GM04504 (cell line): ENCODE data around the gene ZIC1.

Source experiments
- DNase-seq: peaks from one replicate; pipeline ENCODE4 v3.0.0-alpha.2; 2012; ENCODE audit warnings: low read depth

ZIC1 gene

DNA sequence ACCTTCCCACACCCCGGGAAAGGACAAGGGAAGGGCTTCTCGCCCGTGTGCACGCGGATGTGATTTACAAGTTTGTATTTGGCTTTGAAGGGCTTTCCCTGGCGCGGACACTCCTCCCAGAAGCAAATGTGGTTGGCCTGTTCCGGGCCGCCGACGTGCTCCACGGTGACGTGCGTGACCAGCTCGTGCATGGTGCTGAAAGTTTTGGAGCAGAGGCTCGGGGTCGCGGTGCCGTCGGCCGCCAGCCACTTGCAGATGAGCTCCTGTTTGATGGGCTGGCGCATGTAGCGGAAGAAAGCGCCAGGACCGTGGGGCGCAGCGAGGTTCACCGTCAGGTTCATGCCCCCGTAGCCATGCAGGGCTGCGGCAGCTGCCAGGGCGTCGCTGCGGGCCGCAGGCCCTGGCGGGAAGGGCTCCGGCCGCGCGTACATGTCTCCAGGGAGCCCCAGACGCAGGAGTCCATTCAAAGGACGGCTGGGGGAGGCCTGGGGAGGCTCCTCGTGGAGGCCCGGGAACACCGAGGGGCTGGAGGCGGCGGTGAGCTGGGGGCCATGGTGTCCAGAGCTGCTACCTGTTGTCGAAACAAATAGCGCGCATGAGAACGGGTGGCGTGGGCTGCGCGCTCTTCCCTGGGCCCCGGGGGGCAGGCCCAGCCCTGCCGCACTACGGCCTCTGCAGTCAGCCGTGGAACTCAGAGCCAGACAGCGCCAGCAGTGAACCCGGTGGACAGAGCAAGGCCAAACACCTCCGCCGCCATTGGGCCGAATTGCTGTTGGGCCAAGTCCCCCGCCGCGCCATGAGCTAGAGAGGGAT lies 13.1 kb upstream of the ZIC1 start:
- DNase-seq: no peak

DNA sequence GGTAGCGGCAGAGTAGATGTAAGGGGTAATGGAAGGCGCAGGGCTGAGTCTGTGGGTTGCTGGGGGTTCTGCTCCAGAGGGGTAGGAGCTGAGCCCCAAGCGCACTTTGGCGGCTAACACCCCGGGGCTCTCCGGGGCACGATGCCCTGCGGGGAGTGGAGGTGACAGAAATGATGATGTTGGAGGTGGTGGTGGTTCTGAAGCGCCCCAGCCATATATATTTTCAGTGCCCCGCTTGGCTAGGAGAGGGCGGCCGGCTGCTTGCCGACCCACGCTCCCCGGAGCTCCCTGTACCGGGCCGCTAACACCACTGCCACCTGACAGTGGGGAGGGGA lies 12.5 kb upstream of the ZIC1 start:
- no peak for DNase-seq

DNA sequence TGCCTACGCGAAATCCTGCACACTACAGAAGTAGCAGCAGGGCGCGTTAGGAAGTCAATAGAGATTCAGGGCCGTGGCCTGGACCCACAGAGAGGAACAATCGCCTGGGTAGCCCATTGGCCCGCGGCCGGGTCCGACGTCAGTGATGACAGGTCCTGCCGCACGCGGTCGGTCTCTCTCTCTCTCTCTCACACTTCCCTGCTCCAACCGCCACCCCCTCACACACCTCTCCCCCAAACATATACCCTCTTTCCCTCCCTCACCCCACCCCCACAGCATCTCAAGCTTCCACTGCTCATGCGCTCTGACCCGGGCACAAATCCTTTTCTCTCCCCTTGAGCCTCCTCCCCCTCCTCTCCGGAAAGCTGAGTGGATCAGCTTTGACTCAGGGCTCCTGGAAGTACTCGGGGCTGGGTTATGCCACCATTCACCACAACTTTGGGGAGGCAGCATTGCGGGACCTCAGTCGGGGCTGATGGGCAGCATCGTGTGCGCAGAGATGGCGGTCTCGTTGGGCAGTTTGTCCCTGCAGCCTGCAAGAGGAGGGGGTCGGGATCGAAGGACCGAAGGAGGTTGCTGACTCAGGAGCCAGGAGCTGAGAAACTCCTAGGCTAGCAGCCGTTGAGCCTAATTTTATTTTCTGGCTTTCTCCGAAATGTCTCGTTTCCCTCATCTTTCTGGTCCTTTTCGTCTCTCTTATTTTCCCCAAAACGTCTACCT lies 11.8 kb upstream of the ZIC1 start:
- DNase-seq: no peak

DNA sequence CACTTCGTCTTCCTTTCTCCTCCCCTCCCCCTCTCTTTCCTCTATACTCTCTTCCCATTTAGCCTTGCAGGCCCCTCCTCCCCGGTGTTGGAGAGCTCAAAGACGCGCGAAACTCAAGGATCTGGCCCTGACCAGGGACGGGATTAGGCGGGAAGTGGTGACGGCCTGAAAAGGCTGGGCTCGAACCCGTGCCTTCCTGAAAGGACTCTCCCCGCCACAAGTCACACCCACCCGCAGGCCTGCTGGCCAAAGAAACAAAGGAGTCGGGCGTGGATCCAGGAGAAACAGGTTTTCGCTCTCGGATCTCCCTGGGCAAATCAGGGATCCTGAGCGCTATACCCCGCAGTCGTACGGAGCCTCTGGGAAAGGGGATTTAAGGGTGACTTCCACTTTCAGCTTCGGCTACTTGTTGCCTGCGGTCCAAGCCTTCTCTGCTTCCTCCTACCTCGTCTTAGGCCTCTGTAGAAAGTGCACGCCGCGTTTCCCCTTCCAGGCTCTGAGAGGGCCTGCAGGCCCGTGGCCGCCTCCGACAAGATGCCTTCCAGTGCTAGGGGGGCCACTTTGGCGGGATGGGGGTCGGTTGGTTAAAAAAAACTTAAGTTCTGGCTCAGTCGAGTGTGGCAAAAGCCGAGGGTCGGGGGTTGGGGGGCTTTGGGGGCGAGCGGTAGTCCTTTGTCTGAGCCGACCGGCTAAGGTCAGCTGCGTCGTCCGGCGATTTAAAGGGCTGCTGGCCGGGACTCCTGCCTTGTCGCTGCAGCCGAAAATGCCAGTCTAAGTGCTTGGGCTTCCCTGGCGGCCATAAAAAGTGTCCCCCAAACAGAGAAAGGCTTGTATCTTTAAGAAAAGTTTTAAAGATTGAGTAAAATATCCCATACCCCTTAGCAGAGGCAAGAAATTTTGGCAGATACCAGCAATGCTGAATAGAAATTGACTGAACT lies 11.0 kb upstream of the ZIC1 start:
- DNase-seq: no peak

DNA sequence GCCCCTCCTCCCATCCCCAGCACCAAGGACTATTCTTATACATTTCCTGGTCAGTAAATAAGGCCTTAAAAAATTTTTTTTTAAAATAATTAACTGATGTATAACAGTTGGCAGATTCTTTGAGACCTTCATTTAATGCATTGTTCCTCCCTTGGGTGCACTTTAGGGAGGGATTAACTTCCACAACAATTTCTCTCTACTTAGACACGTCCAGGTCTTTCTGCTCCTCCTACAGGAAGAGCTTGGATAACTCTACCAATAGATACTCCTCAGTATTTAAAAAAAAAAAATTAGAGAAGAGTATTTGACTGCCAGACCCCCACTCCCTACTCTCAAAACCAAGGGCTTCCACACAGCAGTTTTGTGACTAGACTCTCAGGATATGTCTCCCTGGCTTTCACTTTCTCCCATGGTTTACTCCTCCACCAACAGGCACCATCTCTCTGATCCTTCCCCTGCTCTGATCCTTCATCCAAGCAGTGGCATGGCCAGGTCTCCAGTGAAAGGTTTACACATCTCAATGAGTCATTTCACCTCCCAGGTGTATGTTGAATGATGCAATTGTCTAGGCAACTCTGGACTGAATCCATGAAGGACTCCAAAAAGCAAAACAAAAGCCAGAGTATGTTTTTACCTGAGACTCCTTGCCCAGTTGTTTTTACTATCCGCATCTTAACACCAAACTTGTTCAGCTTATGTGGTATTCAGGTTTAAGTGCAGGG lies 10.2 kb upstream of the ZIC1 start:
- DNase-seq: no peak

DNA sequence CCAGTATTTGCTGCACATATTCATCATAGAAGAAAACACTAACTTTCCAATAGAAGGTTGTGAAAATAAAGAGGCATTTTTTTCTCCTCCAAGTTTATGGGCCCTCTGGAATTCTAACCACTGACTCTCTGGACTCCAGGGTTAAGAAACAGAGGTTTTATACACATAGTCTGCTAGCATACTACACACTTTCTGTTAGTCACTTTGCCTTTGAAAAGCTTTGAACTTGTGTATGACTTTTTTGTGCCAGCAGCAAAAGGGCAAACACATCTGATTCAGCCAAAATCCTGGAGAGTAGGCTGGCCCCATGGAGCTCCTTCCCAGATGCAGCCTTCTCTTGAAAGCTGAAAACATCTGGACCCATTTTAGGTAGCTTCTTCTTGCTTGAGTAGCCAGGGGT lies 9.1 kb upstream of the ZIC1 start:
- DNase-seq: no peak

DNA sequence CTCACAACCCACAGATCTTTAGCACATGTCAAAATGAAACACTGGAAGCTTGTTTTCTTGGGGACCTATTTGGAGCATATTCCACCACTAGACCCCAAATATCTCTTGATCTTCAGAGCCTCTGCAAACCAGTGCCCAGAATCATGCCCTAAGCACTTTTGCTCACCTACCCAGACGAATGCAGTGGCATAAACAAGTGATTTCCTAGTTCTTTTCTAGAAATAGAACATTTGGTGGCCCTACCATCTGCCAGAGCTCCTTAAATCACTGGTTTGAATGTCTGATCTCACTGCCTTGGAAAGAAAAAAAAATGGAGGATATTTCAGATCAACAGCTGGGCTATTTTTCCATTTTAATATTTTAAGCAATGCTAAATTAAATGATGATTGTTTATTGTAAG lies 8.2 kb upstream of the ZIC1 start:
- no peak for DNase-seq

DNA sequence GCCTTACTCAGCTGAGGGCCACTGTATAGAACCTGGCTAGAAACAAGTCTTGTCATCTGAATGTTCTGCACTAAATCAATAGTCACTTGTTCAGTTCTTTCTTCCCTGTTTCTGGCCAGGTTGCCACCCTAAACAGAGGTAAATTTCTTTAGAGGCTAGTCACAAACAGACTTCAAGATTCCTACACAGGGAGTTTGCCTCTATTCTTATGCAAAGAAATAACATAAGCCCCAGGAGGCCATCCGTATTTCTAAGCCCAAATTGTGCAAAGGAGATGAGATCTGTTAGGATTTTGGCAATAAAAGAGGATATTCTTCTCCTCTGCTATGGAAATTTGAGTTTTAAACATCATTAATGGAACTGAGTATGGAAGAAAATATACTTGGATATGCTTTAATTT lies 7.7 kb upstream of the ZIC1 start:
- DNase-seq: no peak

DNA sequence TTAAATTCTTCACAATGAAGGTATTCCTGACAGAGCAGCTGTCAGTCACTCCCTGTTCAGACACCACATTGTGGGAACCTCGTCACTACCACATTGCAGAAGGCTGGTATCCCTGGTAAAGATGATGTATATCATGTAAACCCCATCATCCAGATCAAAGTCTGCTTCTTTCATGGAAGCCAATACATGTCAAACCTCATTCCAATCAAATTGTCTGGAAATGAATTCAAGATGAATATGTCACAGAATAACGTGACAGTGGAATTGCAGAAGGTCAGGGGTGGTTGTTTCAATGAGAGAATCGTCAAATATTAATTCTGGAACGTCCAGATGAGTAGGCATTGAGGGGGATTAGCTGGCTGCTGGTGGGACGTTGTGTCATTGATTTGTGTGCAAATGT lies 7.0 kb upstream of the ZIC1 start:
- no peak for DNase-seq

DNA sequence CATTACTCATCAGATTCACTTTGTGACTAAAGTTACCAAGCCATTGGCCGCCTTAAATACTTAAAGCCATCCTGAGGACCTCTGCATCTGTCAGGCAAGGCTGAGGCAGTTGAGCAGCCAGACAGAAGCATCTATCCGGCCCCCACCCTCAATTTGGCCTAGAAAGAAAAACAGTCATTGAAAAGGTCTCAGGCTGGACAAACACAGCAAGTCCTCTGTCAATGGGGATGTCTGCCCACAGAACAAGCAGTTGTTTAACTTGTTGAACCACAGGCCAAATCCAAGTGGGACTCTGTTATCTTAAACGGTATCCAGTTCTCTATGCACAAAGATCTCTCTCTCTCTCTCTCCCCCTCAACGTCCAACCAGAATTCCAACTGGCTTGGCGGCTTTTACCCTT lies 5.7 kb upstream of the ZIC1 start:
- no peak for DNase-seq

DNA sequence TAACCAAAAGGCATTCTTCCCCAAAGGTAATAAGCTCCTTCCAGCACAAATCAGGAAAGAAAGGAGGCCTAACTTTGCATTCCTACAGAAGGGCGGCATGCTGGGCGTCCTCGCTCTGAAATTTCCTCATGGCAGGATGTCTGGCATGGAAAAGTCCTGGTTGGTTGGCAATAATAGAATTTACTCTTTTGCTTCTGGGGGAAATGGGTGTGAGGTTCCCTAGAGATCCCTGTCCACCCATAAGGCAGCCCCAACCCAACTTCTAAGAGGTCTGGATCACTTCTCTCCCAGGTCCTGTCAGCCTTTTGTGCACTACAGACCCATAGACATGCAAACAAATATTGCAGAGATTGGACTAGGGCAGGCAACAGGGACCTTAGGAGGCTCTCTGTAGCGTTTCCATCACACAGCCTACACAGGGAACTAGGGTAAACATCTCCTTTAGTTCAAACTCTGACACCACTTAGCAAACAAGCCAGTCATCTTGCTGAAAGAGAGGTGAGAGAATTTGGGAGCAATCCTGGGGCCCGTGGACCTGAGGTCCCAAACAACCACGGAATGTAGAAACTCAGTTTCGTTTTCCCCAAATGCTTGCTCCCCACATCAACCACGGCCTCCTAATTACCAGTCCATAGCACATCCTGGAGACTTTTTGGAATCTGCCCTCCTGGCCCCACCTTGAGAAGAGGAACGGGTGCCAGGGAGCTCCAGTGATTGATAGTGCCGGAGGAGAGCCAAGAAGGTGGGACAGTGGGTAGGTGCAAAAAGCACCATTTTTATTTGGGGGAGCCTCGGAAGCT lies 5.0 kb upstream of the ZIC1 start:
- DNase-seq: no peak

DNA sequence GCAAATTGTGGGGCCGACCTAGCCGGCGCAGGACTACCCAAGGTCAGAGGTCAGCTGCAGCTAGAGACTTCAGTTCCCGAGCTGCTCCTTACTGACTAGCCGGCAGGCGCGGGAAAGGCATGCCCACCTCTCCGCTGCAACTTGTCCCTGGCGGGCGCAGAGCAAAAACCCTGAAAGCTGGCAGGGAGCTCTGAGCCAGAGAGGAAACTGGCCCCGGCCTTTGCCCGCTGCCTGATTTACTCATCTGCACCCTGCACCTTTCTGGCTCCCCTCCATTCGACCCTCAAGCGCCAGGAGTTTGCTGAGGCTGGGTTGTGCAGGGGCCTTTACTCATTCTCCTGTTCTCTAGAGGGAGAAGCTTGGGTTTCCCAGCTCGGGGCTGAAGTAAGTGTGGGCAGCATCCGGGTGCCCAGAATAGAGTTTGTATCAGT lies 4.3 kb upstream of the ZIC1 start:
- no peak for DNase-seq

DNA sequence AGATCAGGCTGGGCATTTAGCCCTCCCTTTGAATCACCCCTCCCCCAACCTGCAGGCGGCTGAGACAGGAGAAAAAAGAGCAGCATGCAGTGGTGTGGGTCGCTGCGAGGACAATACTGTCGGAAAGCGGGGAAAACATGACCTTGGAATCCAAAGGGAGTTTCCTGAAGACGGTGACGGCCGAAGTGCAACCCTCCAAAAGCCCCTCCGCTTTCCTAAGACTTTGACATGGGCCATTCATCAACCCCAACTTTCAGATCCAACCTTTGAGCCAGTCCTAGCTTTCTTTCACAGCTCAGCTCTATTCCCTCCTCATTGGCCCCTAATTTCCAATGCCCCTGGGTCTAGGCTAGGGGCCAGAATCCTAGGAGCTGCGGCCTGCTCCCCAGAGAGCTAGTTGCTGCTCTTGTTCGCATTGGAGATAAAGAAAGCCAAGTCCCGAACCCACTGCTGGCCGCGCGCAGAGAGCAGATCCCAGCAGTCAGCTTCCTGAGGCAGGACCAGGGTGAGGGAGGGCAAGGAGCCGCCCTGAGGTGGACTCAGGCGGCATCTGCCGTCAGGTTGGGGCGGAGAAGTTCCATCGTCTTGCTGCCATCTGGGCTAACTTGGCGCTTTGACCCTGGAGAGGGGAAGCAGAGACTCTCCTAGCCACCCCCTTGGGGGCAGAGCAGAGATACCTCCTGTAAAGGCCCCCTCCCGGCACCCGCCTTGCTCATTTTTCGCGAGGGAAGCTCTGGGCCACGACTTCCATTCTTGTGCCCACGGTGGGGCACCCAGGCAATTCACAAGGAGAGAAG lies 3.7 kb upstream of the ZIC1 start:
- no peak for DNase-seq

DNA sequence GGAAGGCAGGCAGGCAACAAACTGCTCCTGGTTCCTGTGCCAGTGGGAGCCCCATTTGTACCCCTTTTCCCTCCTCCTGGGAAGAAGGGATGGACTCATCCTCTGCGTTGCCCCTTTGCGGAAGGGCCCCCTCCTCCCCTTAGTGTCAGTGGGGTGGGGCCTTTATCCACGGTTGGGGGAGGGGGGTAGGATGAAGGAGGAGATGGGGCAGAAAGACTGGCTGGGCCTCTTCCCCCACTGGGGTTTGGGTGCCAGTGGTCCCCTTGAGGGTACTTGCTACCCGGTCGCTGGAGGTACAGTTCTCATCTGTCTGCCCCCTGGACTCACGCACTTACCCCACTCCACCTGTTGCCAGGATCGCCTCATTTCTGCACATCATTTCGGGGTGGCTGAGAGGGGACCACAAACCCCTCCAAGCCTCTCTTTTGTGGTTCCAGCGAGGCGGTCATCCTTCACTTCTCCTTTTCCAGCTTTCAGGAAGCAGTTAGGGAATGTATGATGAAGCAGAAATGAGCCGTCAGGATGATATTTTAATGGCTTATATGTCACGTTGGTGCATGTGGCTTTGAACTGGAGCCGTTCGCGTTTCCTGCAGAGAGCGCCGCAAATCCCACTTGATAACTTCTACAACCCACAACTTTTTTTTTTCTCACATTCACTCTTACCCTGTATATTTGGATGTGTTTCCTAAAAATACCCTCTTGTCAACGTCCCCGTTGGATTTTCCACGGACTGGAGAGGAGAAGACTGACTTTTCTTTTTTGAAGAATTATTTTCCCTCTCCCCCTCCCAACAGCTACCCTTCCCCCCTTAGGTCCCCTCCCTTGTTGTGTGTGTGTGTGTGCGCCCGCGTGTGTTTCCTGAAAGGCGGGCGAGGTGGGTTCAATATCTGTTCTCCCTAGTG lies 2.9 kb upstream of the ZIC1 start, which contains the start of gene ZIC4:
Gene ZIC4, minus strand, starts transcription at position 516 of the 904 bp plus-strand sequence. CDS start 3,746 bp downstream, outside the sequence.
- no peak for DNase-seq

DNA sequence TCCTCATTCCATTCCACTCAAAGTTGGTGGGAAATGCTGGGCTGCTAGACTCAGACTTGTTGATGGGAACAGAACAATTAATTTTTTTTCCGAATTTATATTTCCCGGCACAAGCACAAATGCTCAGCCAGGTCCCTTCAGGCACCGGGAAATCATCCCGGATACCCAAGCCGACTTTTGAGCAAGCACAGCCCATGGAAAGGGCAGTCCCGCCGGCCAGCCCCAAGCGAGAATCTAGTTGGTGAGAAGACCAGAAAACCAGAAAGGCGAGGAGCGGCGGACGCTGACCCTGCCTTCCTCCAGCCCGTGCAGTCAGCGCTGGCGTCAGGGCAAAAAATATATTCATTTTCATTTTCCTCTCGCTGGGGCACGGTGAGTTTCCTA lies 2.1 kb upstream of the ZIC1 start:
- DNase-seq: no peak

DNA sequence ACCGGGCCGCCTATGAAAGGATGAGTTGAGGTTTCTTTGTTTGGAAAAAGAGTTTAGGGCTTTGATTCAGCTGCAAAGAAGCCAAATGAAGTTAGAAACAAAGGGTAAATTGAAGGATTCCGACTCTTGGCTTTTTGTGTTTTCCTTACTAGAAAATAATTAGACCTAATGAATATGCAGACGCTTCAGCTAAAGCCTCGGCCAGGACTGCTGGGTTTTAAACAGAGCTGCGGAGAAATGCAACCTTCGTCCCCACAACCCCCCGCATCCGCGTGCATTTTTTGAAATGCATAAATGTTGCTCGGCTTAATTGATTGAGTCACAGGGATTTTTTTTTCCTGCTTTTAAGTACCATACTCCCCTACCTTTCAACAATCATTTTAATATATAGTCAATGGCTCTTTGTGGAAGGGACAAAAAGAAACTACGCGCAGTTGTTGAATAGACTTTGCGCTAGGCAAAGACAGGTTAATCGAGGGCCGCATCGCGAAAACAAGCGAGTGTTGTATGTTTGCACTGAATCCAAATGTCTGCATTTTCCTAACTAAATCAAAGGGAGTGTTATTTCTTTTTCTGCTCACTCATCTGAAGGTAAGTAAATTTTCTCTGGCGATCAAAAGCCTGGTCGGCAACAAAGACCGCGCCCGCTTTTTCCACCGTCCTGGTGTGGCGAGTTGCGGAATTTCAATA lies 1.5 kb upstream of the ZIC1 start:
- no peak for DNase-seq

DNA sequence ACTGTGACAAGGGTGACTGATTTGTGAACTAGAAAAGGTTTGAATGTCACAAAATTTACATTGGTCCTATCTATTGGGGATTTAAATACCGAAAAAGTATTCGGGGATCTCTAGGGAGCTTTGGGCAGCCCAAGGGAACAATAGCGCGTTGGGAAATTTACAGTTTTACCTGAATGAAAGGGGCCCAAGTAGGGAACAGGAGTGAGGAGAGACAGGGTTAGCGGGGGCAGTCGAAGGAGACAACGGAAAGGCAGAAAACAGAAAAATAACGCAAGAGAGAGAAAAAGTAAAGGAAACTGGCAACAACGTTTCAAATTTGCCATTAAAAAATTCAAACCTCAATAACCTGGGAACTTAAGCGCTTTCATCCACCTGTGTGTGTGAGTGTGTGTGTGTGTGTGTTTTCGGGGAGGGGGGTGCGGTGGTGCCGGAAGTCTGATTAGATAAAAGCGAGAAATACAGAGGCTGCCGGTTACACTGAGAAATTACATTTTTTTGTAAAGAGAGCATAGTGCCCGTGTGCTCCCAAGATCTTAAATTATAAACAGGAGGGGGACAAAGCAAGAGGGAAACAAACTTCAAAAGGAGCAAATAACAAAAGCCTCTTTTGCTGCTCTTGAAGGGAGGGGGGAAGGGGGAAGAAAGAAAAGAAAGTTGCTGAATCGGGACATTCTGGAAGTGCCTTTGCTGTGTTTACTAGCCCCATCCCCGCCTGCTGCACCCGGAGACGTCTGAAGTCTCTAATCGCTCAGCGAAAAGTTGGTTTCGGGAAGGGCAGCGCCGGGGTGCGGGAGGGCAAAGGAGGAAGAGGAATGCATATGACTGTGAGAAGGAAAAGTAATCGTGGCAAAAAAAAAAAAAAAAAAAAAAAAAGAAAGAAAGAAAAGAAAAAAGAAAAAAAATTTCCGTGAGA lies 721 bp upstream of the ZIC1 start:
- no peak for DNase-seq
